Activated T-helper 1 cell treated with anti-CD3 and anti-CD28 coated beads, Interleukin-2, amount 50 U/mL, for 16 hours (primary cell): ENCODE results near the gene RGS12.
A peak's percentile ranks its signal among the peaks of the same experiment; 100 is the strongest.

Experiments used
- DNase-seq, 2 donors: peaks; one replicate each; pipeline ENCODE4 v3.0.0-alpha.2; 2020; ENCODE audit warnings: low read depth in 1 of 2, low spot score in 1 of 2

RGS12 gene

DNA sequence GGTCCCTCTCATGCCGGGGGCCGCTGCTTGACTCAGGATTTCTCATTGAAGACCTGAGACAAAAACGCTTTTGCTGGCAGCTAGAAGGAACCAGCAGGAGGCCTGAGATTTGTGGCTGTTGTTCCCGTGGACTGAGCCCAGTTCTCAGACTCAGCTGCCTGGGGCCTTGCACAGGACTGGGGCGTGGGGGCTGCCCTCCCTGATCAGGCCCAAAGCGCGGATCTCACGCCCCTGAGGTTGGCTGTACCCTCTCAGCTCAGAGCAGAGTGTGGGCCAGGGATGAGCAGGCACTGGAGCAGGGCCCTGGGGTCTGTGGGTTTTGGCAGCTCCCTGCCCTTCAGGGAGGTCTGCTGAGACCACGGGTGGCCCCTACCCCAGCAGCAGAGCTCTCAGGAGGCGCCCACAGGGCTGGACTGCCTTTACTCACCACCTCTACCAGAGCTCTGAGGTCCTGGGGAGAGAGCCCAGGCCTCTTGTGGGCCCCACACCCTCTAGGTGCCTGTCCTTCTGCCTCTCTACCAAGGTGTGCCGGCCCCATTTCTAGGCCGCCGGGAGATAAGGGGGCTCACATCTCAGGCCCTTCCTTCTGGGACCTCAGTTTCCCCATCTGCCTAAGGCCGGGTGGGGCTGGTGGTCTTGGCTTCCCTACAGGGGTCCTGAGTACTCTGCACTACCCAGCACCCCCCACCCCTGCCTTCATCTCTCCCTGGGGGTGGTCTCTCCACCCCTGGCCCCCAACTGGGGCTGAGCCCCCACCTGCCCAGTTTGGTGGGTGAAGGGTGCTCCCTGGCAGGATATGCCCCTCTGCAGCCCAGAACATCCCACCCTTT lies 38.3 kb upstream of the RGS12 start:
- no peak for DNase-seq

DNA sequence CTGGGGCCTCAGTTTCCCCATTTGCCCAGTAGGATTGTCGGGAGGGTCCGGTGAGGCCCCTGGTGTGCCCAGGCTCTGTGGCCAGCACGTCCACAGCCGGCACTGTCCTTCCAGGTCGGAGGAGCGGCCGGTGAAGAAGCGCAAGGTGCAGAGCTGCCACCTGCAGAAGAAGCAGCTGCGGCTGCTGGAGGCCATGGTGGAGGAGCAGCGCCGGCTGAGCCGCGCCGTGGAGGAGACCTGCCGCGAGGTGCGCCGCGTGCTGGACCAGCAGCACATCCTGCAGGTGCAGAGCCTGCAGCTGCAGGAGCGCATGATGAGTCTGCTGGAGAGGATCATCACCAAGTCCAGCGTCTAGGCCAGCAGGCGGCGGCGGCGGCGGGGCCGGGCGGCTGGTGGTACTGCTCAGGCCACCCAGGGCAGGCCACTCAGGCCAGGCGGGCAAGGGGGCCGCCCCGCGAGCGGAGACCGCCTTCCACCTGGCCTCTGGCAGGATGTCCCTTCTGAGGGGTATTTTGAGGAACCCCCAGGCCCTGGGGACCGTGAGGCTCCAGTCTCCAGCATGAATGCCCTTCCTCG lies 37.1 kb upstream of the RGS12 start:
- no peak for DNase-seq

DNA sequence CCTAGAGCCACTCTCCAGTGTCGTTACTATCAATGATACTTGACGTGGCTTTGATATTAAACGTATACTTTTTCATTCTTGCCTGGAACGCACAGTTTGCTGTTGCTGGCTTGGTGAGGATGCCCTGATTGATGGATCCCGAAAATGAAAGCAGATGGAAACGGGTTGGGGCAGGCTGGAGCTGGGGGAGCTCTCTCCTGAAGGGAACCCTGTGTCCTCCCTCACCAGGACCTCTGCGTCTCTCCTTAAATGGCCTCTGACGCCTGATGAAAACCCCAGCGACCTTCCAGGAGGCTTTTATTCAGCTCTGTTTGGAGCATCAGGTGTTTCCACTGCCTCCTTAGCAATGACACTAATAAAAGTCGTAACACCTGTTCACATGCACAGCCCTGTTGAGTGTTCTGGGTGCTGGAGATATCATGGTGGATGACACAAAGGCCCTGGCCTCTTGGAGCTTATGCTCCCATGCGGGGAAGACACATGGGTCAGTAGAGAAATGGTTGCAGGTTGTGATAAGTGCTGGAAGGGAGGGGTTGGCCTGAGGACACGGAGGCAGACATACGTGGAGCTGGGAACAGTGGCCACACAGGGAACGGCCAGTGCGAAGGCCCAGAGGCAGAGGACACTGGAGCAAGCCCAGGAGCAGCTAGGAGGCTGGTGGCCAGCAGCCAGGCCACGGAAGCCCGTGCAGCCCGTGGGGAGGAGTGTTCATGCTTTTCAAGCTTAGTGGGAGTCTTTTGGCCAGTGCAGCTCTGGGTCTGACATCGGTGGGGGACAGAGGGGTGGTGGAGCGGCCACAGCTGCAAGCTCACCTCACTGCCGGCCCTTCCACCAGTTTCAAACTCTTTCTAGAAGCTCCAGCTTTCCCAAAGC lies 36.4 kb upstream of the RGS12 start:
- no peak for DNase-seq

DNA sequence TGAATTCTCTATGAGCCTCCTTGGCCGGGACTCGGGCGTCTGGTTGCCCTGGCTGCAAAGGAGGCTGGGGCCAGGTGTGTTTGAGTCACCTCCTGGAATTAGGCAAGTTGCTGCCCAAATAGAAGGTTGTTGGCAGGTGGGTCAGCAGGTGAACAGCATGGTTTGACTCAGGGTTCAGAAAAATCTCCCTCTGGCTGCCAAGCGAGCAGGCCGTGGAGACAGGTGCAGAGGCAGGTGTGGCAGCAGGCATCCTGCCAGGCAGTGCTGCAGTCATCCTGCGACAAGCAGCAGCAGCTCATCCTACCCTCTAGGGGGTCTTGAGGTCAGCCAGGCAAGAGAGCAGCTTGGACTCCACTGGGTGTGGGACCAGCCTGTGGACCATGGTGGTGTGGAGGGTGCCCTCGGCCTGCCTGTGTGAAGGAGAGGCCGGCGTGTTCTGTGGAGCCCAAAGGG lies 35.7 kb upstream of the RGS12 start:
- no peak for DNase-seq

DNA sequence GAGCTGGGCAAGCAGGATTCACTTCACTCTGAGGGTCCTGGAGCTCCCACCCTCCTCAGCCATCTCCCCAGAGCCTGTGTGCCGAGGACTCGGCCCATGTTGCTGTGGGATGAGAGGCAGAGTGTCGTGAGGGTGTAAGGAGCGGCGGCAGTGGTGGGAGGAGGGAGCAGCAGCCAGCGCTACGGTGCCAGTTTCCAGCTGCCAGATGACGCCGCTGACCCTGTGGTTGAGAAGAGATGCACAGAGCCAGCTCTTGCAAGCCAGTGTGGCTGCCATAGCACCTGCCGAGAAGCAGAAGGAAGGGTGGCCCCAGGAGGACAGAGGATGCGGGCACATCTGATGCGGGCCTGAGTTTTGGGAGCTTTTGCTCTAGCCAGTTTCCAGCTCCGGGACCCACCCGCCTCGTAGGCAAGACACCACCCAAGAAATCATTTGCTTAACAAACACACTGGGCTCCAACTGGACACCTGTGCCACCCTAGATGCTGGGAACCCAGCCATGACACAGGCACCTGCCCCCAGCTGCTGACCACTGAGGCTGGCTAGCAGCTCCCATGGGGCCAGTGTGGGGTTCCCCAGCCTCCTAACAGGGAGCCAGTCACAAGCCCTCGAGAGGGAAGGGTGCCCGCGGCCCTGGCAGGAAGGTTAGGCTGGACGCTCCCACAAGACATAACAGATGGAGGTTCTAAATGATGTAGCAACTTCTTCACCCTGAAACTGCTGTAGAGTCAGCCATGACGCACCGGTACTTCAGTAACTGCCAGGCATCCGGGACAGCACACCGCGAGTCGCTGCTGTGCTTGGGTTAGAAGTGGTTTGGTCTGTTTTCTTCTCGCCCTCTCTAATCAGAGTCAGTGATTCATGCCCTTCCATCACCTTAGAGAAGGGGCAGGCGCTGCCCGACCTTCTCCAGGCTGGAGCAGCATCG lies 35.0 kb upstream of the RGS12 start:
- DNase-seq: no peak

DNA sequence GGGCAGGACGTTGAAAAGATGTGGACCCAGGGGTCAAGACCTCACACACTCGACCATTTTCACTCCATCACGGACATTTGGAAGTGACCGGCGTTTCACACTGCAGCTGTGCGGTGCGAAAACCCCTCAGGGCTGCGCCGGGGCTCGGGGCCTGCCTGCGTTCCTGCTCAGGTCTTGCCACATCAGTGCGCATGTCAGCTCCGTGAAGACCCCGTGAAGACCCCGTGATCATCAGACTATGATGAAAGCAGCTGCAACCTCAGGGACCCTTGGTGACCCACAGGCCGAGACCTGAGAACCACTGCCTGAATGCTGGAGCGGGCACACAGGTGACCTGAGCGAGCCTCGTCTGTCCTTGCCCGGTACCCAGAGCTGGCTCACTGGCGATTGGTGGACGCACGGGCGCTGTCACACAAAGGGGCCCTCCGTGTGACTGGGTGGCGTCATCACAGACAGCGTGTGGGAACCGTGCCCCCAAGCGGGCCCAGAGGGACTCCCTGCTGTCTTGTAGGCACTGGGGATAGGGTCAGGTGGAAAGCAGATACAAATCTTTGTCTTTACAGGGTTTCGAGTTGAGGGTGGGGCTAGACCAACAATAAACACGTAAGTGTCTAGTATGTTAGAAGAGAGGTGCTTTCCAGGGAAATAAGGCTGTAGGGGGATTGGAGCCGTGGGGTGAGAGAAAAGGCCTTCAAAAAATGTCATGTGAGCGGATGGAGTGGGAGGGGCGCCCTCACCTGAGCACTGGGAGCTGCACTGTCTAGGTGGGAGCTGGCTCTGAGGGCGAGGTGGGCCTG lies 31.2 kb upstream of the RGS12 start:
- DNase-seq: no peak

DNA sequence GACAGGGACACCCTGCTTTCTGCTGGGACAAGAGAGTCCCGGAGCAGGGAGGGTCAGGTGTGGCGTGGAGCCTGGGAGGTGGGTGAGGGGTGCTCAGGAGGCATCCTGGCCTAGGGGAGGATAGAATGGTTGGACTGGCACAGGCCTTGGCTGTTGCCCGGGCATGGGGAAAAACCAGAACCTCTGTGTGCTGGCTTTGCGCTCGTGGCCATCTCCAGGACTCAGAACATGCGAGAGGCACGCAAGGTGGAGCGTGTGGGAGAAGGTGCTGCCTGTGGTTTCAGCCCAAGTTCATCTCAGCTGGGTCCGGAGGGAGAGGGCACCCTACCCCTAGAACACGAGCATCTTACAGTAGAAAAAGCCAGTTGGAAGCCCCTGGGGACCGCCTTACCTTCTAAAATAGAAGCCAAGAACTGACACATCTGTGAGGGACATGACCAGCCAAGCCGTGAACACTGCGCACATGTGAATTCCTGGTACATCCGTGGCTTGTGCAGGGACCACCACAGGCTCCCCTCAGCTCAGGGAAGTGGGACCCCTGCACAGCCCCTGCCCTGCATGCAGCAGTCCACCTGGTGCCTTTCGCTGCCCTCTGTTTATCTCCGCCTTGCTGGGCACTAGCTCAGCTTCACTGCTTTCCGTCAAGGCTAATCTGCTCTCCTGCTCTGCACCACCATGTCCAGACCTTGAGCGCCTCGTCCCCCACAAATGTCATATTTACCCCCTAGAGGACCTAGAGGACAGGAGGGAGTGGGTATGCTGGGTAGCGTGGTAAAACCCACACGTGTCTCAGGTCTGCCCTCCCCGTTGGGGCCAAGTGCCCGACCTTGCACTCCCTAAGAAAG lies 30.4 kb upstream of the RGS12 start:
- no peak for DNase-seq

DNA sequence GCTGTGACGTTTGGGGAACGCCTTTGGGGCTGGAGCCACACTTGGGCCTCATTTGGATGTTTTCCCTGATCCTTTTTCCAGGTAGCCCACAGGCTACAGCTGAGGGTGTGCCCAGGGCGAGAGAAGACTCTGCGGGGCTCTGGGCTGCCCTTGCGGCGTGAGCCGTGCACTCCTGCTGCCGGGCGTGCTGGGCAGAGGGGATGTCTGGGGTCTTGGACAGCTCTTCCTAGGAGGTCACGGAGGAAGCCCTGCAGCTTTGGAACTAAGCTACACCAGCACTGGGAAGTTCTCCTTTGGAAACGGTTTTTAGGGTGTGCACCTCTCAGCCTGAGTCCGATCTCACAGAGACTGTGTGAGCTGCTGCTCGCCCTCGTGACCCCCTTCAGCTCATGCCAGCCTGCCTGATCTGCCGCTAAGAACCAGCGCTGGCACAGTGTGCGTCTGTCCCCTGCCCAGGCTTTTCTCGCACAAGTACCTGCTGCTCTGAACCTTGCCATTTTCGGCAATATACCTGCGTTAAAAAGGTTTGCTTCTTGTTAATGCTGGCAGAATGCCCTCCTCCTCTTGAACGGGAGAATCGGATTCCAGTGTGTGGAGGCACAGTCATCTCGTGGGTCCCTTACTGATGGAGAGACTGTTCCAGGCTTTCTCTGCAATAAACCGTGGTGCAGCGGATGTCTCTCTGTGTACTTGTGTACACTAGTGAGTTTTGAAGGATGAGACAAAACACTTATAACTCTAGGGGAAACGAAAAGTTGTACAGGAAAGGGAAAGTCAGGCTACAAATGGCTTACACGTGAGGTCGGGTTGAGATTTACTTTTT lies 29.6 kb upstream of the RGS12 start:
- DNase-seq: no peak

DNA sequence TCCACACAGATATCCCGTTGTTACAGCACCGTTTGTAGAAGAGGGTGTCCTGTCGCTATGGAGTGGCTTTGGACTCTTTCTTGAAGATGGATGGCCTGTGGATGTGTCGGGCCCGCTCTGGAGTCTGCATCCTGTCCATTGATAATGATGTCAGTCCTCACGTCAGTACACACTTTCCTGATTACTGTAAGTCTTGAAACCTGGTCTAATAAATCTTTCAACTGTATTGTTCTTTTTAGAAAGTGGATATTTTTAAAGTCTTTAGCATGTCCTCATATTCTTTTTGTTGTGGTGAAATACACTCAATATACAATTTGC lies 29.0 kb upstream of the RGS12 start:
- no peak for DNase-seq

DNA sequence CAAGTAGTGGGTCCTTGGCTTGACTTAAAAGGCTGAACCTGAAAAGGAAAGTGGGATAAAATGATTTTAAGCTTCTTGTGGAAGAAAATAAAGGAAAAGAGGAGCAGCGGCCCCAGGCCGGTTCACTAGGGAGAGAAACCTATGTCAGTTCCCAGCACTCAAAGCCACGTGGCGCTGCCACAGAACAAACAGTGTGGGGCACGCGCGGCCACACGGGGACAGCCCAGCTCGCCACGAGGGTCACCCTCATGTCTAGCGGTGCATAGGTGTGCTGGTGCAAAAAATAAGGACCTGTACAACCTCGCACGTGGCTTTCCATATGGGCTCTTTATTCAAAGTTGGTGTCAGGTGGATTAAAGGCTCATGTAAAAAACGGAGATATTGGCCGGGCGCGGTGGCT lies 26.7 kb upstream of the RGS12 start:
- DNase-seq: no peak

DNA sequence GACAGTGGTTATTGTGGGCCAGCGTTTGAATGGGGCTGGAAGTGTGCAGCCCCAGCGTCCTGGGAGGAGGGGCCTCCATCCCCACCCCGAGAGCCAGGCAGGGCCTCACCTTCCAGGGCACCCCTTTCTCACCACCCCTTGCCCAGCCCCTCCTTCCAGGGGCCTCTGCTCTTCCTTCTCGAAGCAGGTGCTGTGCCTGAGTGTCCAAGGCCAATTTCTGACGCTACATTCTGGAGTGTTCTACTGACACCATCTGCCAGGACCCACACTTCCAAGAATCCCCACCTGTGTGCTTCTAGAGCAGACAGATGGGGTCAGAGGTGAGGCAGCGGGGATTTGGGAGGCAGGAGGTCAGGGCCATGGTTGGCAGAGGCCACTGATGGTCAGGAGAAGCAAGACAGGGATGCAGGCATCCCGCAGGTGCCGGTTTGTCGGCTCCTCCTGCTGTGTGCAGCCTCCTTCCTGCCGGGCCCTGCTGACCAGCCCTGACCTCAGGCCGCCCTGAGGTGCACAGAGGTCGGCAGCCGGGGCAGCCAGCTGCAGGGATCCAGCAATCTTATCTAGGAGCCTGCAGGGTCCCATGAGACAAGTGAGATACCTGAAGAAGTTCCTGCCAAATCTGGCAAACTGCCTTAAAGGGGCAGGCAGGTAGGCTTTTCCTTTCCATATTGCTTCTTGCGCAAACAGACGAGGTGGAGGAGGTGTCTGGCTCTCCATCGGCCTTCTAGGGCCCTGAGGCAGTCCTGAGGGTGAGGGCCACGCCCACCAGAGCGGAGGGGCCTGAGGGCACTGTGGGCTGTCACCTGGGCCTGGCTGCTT lies 25.0 kb upstream of the RGS12 start:
- no peak for DNase-seq

DNA sequence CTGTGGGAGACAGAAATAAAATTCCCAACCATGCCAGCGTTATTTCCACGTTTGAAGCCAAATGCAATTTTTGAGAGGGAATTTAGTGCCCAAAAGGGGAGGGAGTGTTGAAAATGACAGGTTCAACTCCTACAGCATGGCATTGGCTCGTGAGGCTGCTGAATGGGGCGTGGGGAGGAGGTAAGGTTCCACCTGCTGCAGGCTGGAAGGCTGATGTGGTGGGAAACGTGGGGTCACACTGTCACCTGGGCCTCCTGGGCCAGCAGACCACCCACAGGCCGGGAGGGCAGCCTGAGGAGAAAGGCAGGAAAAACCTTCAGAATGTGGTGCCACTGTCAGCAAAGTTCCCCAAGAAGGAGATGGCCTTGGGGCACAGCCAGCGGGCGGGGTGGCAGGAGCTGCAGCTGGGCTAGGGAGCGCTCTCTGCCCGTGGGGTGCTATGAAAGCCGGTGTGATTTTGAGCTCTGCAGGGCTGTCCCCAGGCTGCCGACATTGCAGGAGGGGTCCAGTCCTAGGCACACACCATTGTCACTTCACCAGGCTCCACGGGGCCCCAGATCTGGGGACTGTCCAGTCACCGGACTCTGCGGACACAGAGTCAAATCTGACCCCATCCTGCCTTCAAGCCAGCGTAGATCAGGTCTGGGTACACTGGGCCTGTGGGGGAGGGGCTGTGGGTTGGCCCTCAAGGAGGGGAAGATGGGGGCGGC lies 24.3 kb upstream of the RGS12 start:
- peak in 1 of 2 donors; percentile 2 for DNase-seq

DNA sequence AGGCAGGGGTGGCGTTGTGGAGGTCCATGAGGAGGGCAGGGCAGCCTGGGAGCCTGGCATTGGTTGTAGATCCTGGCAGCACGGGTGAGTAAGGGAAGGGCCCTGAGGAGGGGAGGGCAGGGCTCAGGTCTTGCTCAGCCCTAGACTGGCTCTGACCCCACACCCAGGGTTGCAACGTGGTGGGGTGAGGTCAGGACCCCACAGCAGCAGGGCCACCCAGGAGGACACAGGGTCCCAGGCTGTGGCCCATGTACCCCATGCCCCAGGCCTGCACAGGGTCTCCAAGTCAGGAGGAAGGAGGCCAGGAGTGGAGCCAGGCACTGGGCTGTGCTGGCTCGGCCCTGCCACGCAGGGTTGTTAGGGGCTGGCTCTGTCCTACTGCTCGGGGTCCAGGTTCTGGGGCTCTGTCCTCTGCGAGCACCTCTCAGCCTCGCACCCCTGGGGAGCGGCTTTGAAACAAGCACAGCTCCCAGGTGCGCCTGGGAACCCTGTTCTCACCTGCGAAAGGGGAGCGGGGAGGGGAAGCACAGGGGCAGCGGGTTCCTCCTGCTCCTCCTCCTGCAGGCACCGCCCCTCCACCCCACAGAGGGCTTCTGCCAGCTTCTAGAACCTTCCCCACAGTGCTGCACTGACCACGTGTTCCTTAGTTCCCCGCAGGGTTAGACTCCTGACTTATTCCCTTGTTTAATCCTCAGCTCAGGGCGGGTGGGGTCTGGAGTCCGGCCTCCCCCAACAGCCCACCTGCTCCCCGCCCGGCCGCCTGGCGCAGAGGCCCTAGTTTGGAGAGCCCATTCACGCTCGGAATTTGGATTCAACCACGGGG lies 23.5 kb upstream of the RGS12 start:
- peak in 1 of 2 donors; percentile 2 for DNase-seq

DNA sequence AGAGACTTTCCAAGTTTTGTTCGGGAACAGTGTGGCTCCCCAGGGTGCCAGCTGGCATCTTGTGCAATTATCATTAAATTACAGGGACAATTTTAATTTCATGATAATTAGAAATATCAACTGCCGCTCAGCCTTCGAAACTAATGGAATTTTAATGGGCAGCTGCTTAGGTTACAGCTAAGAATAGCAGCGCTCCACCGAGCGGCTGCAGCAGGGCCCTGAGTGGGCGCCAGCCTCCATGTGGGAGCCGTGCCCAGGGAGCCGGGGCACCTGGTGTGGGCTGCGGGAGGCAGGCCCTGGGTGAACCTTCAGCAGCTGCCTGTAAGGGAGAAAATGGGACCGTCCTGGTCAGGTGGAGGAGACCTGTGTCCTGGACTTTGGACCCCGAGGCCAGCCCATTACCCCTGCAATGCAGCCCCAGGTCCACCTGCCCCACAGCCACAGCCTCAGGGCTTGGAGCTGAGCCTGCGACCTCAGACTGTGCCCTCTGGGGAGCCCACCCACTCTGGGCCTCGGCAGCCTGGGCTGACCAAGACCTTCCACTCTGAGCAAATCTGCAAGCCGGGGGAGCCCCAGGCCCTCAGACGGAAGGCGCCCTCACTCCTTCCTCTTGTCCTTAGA lies 22.7 kb upstream of the RGS12 start:
- no peak for DNase-seq

DNA sequence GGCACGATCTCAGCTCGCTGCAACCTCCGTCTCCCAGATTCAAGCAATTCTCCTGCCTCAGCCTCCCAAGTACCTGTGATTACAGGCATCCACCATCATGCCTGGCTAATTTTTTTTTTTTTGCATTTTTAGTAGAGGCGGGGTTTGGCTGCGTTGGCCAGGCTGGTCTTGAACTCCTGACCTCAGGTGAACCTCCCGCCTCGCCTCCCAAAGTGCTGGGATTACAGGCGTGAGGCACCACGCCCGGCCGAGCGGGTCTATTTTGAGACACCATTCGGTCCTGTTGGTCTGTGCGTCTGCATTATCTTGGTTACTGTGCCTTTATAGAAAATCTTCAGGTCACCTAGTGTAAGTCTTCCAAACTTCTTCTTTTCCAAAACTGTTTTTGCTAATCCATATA lies 21.7 kb upstream of the RGS12 start:
- no peak for DNase-seq

DNA sequence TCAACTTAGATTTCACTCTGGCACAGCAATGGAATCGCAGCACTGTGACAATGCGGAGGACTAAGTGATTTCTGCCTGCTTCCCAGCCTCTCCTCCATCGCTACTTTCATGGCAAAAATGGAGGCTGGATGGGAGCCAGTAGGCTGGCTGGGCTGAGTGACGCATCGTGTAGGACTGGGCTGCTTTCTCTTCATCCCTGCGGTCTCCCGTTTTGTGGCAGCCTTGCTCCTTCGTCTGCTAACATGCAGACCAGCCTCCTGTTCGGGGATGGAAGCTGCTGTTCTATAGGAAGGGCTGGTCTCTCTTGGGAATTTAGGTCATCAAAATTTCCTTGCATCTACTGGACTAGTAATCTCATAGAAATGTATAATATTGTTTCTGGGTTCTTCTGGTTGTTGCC lies 15.8 kb upstream of the RGS12 start:
- no peak for DNase-seq
